Activated naive CD8-positive, alpha-beta T cell treated with anti-CD3 and anti-CD28 coated beads, Interleukin-2, amount 50 U/mL, for 24 hours (primary cell): ENCODE results near the gene LYPD8.

ENCODE experiments used
- ATAC-seq: fragments of 150-1000 bp; cut with Tn5 transposase; one replicate; pipeline ENCODE4 v1.10.0; 2021
- DNase-seq: peaks from one replicate; pipeline ENCODE4 v3.0.0; 2021
- H3K27ac Mint-ChIP-seq: one replicate; pipeline ENCODE4 v1.8.0; 2021; ENCODE audit warnings: mild to moderate bottlenecking, mixed read lengths
- H3K27me3 Mint-ChIP-seq: one replicate; pipeline ENCODE4 v1.8.0; 2021; ENCODE audit warnings: mixed read lengths
- H3K36me3 Mint-ChIP-seq: one replicate; pipeline ENCODE4 v1.8.0; 2021; ENCODE audit warnings: low read depth, mixed read lengths
- H3K4me1 Mint-ChIP-seq: one replicate; pipeline ENCODE4 v1.8.0; 2021; ENCODE audit warnings: mixed read lengths
- H3K4me3 Mint-ChIP-seq: one replicate; pipeline ENCODE4 v1.8.0; 2021; ENCODE audit warnings: mild to moderate bottlenecking, moderate library complexity, mixed read lengths
- H3K9me3 Mint-ChIP-seq: one replicate; pipeline ENCODE4 v1.8.0; 2021; ENCODE audit warnings: mixed read lengths

The LYPD8 gene

DNA sequence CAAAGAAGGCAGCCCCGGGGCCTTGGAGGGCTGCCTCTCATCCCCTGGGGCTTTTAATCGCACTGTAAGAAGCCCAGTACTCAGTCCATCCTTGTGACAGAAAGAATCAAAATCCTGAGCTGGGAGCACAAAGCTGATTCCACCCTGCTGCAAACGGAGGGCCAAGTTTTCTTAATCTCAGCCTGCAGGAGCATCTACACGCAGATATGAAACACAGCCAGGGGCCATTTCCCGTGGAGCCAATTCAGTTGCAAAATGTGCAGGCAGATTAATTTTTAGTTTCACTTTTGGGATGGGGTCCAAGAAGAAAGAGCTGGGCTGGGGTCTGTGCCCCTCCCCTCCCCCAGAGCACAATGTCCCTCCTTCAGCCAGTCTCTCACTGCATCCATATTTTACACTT, 4.4 kb downstream of the LYPD8 start:
- no peak overlapping the region for H3K4me3 Mint-ChIP-seq
- H3K4me1 Mint-ChIP-seq = peaks cover 10% of the 10 kb centered on the region
- ATAC-seq (no peak), DNase-seq (no peak)
- H3K27ac Mint-ChIP-seq = no peak overlapping the region
- H3K36me3 Mint-ChIP-seq = no peaks in the 10 kb centered on the region
- H3K27me3 Mint-ChIP-seq = no peaks in the 10 kb centered on the region
- H3K9me3 Mint-ChIP-seq = no peaks in the 10 kb centered on the region

DNA sequence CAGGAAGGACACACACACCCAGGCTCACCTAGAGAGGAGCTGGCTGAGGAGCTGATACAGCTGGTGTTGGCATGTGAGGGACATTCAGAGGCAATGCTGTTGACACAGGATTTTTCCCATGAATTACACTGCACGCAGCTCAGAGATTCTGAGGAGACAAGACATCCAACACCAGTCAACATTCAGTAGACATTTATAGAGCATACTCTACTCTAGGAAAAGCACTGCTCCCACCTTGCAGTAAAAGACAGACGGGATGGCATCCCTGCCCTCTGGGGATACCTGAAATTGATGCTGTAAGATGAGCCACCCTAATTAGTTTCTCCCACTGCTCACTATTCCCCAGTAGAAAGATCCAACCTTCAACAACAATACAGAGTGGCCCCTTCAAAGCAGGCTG, 5.1 kb downstream of the LYPD8 start:
- Mint-ChIP-seq H3K4me3 (no peak overlapping the region), H3K27ac (no peak overlapping the region), H3K27me3 (no peaks in the 10 kb centered on the region)

DNA sequence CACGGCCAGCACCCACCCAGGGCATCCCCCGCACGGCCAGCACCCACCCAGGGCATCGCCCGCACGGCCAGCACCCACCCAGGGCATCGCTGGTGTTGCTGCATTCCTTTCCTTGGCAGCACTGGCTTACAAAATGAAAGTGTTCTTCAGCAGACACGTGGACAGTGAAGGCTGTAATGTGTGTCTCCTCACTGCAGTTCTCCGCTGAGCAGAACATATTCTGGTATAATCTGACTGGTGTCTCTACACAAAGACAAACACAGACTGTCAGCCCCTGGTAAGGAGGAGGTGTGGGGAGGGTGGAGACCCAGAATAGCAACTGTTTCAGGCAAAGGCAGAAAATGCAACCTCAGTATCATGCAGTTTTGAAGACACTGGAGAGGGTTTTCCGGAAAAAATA, 7.3 kb downstream of the LYPD8 start:
- no peaks in the 10 kb centered on the region for H3K36me3 Mint-ChIP-seq
- H3K27me3 Mint-ChIP-seq = no peaks in the 10 kb centered on the region
- H3K4me3 Mint-ChIP-seq = no peak overlapping the region
- H3K9me3 Mint-ChIP-seq = no peaks in the 10 kb centered on the region
- ATAC-seq (no peak), DNase-seq (no peak)
- H3K27ac Mint-ChIP-seq = no peak overlapping the region
- peaks cover 10% of the 10 kb centered on the region for H3K4me1 Mint-ChIP-seq

More for the DNA sequence above, 5.1 kb downstream of the LYPD8 start:
- Mint-ChIP-seq H3K9me3 (no peaks in the 10 kb centered on the region), H3K36me3 (no peaks in the 10 kb centered on the region), H3K4me1 (peaks cover 10% of the 10 kb centered on the region)
- DNase-seq = no peak
- ATAC-seq = no peak

DNA sequence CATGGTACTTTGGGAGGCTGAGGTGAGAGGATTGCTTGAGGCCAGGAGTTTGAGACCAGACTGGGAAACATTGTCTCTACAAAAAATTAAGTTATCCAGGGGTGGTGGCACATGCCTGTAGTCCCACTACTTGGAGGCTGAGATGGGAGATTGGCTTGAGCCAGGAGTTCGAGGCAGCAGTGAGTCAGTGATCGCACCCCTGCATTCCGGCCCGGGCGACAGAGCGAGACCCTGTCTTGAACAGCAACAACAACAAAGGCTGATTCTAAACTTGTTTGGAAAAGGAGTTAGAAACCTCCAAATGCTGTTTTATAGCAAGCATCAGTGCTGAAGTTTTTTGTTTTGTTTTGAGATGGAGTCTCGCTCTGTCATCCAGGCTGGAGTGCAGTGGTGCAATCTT, 14.7 kb downstream of the LYPD8 start:
- Mint-ChIP-seq H3K4me1 (no peaks in the 10 kb centered on the region), H3K36me3 (no peaks in the 10 kb centered on the region), H3K27me3 (no peaks in the 10 kb centered on the region), H3K27ac (no peak overlapping the region), H3K9me3 (no peaks in the 10 kb centered on the region), H3K4me3 (no peak overlapping the region)
- ATAC-seq (no peak), DNase-seq (no peak)

DNA sequence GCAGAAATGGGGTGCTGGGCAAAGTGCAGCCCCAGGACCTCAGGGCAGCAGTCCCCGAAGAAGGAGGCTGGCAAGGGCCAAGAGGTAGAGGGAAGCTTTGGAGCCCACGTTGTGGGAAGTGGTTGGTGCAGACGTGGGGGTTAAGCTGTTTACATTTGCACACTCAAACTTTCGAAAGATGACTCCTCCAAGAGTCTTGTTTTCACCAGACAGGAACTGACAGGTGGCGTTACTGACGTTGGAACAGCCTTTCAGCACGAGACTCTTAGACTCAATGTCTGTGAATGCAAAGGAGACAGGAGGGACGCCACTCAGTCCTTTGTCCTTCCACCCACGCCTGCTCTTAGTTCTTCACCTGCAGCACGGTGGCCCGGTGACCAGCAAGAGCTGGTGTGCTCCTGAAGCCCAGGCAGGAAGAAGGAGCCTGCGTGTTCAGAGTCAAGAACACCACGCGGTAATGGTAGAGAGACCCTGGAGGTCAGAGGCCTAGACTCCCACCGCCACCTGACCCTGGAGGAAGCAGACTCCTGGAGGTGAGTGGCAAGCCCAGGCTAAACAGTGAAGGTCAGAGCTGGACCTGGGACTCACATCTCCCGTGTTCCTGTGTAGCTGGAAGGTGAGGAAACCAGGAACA, 15.9 kb downstream of the LYPD8 start:
- H3K27ac Mint-ChIP-seq = no peak overlapping the region

DNA sequence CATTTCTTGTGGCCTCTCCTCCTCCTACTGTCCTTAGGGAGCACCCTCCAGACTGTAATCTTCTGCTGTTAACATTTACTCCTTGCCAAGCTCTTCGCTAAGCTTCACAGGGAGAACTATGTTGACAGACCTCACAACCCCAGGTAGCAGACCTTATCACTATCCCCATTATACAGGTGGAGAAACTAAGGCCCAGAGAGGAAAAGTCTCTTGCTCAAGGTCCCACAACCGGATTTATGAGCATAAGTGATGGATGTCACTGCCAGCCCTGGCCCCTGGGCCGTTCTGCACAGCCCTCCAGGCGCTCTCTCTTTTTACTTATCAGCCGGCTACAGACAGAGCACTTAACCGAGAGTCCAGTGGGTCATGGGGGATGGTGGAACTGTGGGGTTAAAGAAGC, 18.1 kb downstream of the LYPD8 start:
- Mint-ChIP-seq H3K4me1 (no peaks in the 10 kb centered on the region), H3K27me3 (peaks cover 4% of the 10 kb centered on the region)

More for the DNA sequence above, 15.9 kb downstream of the LYPD8 start:
- no peak for ATAC-seq
- no peaks in the 10 kb centered on the region for H3K36me3 Mint-ChIP-seq
- DNase-seq = no peak
- no peak overlapping the region for H3K4me3 Mint-ChIP-seq
- peaks cover 6% of the 10 kb centered on the region for H3K9me3 Mint-ChIP-seq
- H3K27me3 Mint-ChIP-seq = peaks cover 4% of the 10 kb centered on the region
- no peaks in the 10 kb centered on the region for H3K4me1 Mint-ChIP-seq

DNA sequence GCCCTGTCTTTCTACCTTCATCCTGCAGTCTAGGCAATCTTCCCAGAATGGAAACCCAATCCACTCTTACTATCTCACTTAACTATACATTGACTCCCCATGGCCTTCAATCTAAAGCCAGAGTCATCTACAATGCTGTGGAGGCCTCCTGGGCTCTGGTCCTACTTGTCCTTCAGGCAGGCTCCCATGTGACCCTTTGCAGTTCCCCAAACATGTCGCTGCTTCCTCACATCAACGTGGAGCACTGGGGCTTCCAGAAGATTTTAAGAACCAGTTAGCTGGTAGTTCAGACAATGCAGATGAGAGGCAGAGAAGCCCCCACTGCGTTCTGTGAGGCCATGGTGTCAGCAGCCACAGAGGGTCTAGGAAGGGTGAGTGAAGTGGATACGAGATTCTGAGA, 18.6 kb downstream of the LYPD8 start:
- H3K36me3 Mint-ChIP-seq = no peaks in the 10 kb centered on the region
- no peaks in the 10 kb centered on the region for H3K4me1 Mint-ChIP-seq
- peaks cover 4% of the 10 kb centered on the region for H3K27me3 Mint-ChIP-seq
- DNase-seq = no peak
- no peak overlapping the region for H3K4me3 Mint-ChIP-seq
- peaks cover 6% of the 10 kb centered on the region for H3K9me3 Mint-ChIP-seq
- ATAC-seq = no peak
- H3K27ac Mint-ChIP-seq = no peak overlapping the region

More for the DNA sequence above, 18.1 kb downstream of the LYPD8 start:
- Mint-ChIP-seq H3K9me3 (peaks cover 6% of the 10 kb centered on the region), H3K27ac (no peak overlapping the region), H3K4me3 (no peak overlapping the region), H3K36me3 (no peaks in the 10 kb centered on the region)
- ATAC-seq = no peak
- DNase-seq = no peak

DNA sequence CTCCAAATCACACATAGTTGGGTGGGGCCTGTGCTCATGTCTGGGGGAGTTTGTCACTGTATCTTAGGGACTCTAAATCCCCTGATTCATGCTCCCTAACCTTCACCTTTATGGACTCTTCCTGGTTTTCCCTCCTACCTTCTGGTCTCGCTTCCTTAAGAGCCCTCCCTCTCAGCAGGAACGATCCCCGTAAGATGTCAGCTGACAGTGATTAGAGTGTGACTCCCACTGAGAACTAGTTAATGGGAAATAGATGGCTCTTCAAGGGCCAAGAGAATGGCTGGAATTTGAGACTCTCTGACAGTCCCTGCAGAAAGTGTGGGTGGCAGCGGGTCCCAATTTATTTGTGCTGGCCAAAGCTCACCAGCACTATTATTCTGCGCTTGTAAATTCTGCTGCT, 22.0 kb downstream of the LYPD8 start:
- no peak for DNase-seq
- H3K4me3 Mint-ChIP-seq = no peak overlapping the region
- H3K4me1 Mint-ChIP-seq = no peaks in the 10 kb centered on the region

DNA sequence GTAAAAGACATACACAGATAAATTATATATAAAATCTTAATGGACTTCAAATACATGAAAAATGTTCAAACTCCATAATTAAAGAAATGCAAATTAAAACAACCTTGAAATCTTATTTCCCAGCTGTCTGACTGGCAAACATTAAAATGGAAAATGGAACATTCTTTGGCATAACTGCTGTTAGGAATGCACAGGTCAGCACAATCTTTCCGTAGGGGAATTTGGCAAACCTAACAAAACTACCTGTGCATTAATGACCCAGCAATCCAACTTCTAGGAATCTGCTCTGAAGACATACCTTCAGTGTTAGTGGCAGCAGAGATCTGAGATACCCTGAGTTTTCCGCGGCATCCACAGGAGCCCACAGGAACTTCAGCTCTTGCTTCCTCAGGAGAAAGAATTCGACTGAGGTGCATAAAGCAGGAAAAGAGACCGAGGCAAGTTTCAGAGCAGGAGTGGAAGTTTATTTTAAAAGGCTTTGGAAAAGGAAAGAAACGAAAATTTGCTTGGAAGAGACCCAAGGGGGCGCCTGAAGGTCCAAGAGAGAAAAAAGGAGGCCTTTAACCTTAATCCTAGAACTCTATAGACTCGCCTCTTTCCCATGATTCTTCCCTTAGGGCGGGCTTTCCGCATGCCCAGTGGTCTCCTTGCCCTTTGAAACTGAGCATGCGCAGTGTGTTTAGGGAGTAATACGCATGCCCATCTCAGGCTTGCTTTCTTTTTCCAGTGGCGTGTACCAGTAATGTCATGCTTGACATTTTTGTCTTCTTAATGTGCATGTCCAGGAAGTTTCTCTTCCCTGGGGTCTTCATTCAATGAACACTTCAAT, 24.8 kb downstream of the LYPD8 start:
- no peak for DNase-seq

More for the DNA sequence above, 22.0 kb downstream of the LYPD8 start:
- H3K27me3 Mint-ChIP-seq = peaks cover 4% of the 10 kb centered on the region
- H3K27ac Mint-ChIP-seq = no peak overlapping the region
- no peak for ATAC-seq
- H3K9me3 Mint-ChIP-seq = peaks cover 6% of the 10 kb centered on the region
- H3K36me3 Mint-ChIP-seq = no peaks in the 10 kb centered on the region

DNA sequence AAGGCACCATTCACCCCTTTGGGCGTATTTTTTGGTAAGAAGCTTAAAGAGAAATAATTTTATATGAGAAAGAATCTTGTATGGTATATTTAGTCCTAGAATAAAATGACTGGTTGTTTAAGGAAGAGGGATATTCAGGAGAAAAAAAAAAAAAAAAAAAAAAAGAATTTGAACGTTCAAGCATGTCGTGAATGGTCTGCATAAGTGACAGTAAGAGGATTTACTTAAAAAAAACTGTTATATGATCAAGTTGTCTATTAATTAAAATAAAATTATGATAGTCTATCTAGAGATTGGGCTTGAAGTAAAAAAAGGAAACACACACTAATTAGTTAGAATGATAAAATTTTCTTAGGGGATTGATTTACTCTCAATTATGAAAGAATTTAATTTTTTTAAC, 41.3 kb downstream of the LYPD8 start:
- Mint-ChIP-seq H3K4me1 (no peaks in the 10 kb centered on the region), H3K36me3 (no peaks in the 10 kb centered on the region), H3K4me3 (no peak overlapping the region), H3K27me3 (peaks cover 3% of the 10 kb centered on the region), H3K9me3 (peaks cover 14% of the 10 kb centered on the region), H3K27ac (no peak overlapping the region)
- DNase-seq (no peak), ATAC-seq (no peak)

More for the DNA sequence above, 24.8 kb downstream of the LYPD8 start:
- Mint-ChIP-seq H3K27me3 (peaks cover 4% of the 10 kb centered on the region), H3K4me3 (no peak overlapping the region), H3K9me3 (peaks cover 6% of the 10 kb centered on the region), H3K27ac (no peak overlapping the region), H3K36me3 (no peaks in the 10 kb centered on the region), H3K4me1 (no peaks in the 10 kb centered on the region)
- ATAC-seq = no peak

DNA sequence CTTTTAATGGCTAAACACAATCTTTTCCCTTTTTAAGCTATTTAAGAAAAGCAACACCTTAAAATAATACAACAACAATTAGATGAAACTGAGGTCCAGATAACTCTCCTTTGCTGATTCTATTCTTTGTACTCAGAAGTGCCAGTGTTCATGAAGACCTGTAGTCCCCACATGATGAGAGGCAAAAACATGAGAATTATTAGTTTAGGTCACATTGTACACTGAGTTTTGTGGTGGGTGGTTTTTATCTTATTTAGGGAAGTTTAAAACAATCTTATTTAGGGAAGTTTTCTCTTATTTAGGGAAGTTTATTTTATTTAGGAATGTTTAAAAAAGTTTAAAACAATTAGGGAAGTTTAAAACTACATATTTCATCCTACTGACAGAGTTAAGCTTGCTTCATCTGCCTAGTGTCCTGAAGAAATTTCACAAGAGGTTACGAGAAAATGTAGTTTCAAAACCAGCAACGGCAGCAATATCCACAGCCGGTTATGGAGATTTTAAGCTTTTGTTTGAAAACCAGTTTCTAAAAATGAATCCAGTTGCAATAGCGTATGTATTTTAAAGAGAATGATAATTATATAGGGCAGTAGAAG, 45.2 kb downstream of the LYPD8 start:
- Mint-ChIP-seq H3K27ac (no peak overlapping the region), H3K36me3 (no peaks in the 10 kb centered on the region), H3K4me3 (no peak overlapping the region), H3K4me1 (no peaks in the 10 kb centered on the region), H3K27me3 (peaks cover 7% of the 10 kb centered on the region), H3K9me3 (peaks cover 7% of the 10 kb centered on the region)
- DNase-seq (no peak), ATAC-seq (no peak)

DNA sequence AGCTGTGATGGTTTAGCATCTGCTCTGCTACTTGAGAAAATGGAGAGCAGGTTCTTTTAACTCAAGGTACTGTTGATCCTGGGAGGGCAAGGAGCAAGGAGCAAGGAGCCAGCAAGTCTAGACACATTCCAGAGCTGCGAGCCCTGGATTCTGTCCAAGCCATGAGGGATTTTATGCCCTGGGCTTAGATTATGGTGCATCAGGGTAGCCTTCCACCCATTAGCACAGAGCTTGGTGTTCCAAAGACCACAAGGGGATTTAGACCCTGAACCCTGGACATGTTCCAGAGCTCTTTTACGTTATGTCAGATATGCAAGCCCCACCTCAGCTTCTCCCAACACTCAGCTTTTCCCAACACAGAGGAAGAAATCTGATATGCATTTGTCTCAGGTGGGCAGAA, 51.0 kb downstream of the LYPD8 start:
- Mint-ChIP-seq H3K9me3 (no peaks in the 10 kb centered on the region), H3K36me3 (no peaks in the 10 kb centered on the region), H3K27me3 (peaks cover 4% of the 10 kb centered on the region), H3K4me3 (no peak overlapping the region), H3K27ac (no peak overlapping the region), H3K4me1 (no peaks in the 10 kb centered on the region)
- ATAC-seq (no peak), DNase-seq (no peak)

DNA sequence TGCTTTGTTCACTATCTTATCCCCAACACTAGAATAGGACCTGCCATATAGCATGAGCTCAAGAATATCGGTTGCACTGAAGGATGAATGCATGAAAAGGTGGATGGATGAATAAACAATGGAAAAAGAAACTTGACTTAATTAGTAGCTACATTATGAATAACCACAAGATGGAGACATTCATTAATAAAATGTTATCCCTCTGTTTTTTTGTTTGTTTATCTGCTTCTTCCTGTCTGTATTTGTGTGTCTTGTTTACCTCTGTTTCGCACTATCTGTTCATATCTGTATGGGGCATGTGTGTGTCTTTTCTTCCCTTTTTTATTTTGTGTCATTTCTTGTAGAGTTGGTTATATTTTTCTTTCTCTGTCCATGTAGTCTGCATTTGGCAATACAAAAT, 51.9 kb downstream of the LYPD8 start:
- ATAC-seq = no peak
- Mint-ChIP-seq H3K27ac (no peak overlapping the region), H3K27me3 (peaks cover 4% of the 10 kb centered on the region), H3K36me3 (no peaks in the 10 kb centered on the region), H3K4me1 (no peaks in the 10 kb centered on the region), H3K9me3 (no peaks in the 10 kb centered on the region), H3K4me3 (no peak overlapping the region)
- DNase-seq = no peak

DNA sequence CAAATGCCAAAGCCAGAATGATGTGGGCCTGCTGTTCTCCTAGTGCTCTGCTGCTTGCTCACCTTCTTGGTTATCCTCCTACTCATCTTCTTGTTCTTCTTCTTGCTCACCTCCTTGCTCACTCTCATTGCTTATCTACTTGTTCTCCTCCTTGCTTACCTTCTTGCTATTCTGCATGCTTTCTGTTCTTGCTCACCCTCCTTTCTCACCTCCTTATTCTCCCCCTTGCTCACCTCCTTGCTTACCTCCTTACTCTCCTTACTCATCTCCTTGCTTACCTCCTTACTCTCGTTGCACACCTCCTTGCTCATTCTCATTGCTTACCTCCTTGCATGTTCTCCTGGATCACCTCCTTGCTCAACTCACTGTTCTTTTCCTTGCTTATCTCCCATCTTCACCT, 52.8 kb downstream of the LYPD8 start, which contains the start of gene OR14I1:
OR14I1 (minus strand) TSS at position 53 of the 400 bp plus-strand sequence.
- H3K9me3 Mint-ChIP-seq = no peaks in the 10 kb centered on the region
- ATAC-seq (no peak), DNase-seq (no peak)
- no peak within 1 kb of the TSS for H3K27ac Mint-ChIP-seq
- H3K4me3 Mint-ChIP-seq = no peak within 1 kb of the TSS
- peaks cover 3% of the 10 kb centered on the region for H3K27me3 Mint-ChIP-seq
- no peaks in the 10 kb centered on the region for H3K4me1 Mint-ChIP-seq
- no peaks in the 10 kb centered on the region for H3K36me3 Mint-ChIP-seq

DNA sequence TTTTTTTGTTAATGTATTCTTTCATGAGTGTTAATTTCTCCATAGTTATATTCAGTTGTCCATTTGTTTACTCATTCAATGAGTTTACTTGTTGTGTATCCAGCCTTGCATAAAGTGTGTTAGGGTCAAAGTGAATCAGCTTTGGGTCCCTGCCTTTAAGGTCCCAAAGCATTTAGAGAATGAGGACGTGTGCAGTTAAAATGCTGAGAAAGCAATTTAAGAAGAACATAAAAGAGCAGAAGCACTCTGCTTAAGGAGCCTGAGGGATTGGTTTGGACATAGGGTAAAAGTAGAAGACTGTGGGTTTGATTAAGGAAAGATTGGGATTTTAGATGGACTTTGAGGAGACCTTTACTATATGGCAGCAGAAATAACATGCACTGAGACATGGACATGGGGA, 56.5 kb downstream of the LYPD8 start:
- H3K9me3 Mint-ChIP-seq = no peaks in the 10 kb centered on the region
- no peak overlapping the region for H3K27ac Mint-ChIP-seq
- H3K4me1 Mint-ChIP-seq = no peaks in the 10 kb centered on the region
- no peak overlapping the region for H3K4me3 Mint-ChIP-seq
- ATAC-seq (no peak), DNase-seq (no peak)
- H3K36me3 Mint-ChIP-seq = no peaks in the 10 kb centered on the region
- H3K27me3 Mint-ChIP-seq = peaks cover 3% of the 10 kb centered on the region
